ENCODE results near the gene ANKRD39.

GRCh38 chr2:96801005-96801785 is 56.6 kb downstream of the ANKRD39 start:
- peak; percentile 66 for TF ChIP-seq CTCF (conservative IDR thresholded peaks at IDR 0.05; ENCODE audit: low read depth, low read length)
- TF ChIP-seq POLR2A (IDR thresholded peaks at IDR 0.05; ENCODE audit: low read depth, low read length): no peak
- no peak for TF ChIP-seq CEBPB (IDR thresholded peaks at IDR 0.05; ENCODE audit: low read depth, low read length)

Data from IMR-90 (cell line).